LNCAP (cell line): Measurements from ENCODE around the gene EFCC1.

Source experiments
- TF ChIP-seq, protein P1 (sequence below): fragments of 450-650 bp; IDR thresholded peaks from 2 replicates; pipeline ENCODE4 v1.5.1; 2017; ENCODE audit warnings: mild to moderate bottlenecking

EFCC1 gene

DNA sequence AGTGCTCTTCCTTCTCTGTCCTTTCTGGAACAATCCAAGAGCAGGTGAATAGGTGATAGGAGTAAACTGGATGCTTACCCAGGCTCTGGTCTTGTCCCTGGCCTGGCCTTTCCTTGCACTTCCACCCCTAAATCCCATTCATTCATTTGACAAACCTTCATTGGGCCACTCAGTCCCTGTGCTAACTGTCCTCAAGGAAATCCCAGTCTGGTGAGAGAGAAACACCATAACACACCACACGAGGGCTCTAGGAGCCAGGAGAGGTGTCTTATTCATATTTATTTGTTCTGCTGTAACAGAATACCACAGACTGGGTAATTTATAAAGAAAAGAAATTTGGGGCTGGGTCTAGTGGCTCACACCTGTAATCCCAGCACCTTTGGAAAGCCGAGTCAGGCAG, 22.8 kb downstream of the EFCC1 start:
- TF ChIP-seq, protein P1, sequence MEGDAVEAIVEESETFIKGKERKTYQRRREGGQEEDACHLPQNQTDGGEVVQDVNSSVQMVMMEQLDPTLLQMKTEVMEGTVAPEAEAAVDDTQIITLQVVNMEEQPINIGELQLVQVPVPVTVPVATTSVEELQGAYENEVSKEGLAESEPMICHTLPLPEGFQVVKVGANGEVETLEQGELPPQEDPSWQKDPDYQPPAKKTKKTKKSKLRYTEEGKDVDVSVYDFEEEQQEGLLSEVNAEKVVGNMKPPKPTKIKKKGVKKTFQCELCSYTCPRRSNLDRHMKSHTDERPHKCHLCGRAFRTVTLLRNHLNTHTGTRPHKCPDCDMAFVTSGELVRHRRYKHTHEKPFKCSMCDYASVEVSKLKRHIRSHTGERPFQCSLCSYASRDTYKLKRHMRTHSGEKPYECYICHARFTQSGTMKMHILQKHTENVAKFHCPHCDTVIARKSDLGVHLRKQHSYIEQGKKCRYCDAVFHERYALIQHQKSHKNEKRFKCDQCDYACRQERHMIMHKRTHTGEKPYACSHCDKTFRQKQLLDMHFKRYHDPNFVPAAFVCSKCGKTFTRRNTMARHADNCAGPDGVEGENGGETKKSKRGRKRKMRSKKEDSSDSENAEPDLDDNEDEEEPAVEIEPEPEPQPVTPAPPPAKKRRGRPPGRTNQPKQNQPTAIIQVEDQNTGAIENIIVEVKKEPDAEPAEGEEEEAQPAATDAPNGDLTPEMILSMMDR = peak; percentile 41; the same call in 1 of the 2 replicates

DNA sequence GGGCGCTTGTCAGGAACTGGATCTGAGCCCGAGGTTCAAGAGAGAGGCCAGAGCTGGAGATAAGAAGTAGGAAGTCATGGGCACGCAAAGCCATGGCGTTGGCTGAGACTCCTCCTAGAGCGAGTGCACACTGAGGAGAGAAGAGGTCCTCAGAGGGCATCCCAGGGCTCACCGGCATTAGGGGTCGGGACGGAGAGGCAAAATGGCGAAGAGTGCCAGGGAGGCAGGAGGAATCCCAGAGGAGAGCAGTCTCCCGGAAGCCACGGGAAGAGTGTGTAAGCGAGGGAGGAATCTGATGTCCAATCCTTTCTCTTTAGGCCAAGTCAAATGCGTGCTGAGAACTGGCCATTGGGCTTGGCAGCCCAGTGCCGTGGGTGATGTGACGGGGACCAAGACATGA, 24.0 kb downstream of the EFCC1 start:
- TF ChIP-seq, protein P1 = no peak

DNA sequence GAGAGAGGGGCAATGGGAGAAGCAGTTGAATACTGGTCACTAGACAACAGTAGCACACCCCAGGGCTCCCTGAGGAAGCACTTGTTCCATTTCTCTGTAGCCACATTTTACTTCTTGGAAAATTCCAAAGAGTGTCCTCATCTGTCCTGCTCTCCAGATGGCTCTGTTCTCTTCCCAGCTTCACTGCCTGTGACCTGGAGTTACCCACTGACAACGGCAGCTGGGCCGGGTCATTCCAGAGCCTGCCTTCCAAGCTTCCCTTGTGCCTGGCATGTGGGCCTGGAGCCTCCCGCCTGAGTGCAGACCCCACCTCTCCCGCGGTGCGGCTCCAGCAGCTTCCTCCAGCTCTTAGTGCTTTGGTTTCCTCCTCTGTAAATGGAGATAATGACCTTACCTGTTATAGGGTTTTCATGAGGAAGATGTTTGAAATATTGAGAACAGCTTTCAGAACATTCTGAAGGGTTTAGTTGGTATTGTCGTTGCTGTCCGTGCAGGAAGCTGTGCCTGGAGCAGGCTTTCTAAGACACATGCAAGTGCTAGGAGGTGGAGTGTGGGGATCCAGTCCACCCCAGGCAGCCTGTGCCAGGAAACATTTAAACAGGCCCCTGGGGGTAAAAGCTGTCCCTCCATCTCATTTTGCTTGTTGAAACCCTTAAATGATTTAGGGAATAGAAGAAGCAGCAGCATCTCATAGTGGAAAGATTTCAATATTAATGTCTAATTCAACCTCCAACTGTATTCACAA, 24.8 kb downstream of the EFCC1 start:
- TF ChIP-seq, protein P1 = no peak

DNA sequence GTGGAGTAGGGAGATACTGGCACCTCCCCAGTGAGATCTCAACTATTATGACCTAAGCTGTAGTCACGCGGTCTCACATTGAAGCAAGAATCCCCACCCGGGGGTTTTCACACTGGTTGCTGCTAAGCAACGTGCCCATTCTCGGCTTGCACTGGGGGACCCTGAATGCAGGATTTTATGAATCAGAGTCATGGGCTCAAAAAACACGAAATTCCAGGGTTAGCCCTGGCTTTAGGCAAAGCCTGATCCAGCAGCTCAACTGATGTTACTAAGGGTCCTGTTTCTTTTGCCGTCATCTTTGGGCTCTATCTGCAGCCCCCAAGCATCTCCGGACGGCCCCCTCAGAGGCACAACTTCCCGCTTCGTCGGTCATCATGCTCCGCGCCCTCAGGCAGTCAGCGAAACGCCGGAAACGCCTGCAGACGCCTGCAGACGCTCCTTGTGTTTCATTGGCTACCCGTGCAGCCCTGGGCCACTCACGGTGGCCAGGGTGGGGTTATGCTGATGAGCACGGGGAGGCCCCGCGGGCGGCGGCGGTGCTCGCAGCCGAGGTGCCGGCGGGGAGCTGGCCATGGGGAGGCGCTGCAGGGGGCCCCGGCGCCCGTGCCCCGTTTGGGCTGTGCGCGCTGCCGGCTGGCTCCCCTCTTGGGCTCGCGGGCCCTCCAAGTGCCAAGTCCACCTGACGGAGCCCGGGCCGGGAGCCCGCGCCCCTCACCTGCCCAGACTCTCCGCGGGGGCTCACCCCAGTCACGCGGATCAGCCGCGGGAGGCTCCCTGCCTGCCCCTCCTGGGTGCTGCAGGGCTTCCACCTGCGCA, 25.8 kb downstream of the EFCC1 start:
- TF ChIP-seq, protein P1 = peak; percentile 41

DNA sequence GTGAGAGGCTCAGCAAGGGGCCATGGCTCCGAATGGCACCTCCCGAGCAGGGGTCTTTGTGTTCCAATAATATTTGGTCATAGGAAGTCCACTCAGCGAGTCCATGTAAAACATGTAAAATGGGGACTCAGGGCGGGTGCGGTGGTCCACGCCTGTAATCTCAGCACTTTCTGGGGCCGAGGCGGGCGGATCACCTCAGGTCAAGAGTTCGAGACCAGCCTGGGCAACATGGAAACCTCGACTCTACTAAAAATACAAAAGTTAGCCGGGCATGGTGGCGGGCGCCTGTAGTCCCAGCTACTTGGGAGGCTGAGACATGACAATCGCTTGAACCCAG, 26.4 kb downstream of the EFCC1 start:
- TF ChIP-seq, protein P1 = no peak

DNA sequence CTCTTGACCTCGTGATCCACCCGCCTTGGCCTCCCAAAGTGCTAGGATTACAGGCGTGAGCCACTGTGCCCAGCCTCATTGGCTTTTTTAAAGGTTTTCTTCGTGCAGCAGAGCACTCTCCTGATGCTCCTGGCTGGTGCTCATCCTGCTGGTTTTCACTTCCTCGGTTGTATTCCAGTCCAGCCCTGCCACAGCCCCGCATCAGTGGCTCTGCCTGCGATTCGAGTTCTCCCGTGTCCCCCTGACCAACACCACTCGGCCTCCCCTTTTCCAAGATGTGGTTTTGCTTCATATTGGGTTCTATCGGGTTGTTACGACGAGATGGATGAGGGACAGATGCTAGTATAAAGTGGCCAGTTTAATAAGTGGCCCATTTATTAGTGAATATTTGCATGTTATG, 27.8 kb downstream of the EFCC1 start:
- TF ChIP-seq, protein P1 = no peak

DNA sequence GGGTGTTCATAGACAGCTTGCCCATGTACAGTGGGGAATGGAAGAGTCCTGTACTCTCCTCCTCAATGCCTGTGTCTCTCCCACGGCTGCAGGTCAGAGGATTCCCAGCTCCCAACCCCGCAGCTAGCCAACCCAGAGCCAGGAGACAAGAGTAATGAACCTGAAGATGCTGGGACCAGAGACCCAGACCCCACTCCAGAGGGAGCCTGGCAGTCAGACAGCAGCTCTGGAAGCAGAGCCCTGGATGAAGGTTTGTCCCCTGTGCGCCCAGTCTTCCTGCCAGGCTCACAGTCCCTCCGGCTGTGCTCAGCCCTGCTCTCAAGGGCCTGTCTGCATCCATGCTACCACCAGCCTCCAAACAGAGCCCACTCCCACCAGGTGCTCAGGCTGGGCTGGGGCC, 29.5 kb downstream of the EFCC1 start:
- TF ChIP-seq, protein P1 = no peak
